AG09309 (cell line): ENCODE data around the gene DCAF8L1.
"Not testable (repeated sequence)": the region's sequence is repeated elsewhere in the genome, so short reads cannot be mapped to it uniquely, and the experiment has no call there.

Experiments
- DNase-seq: peaks from one replicate; pipeline ENCODE4 v3.0.0-alpha.2; 2010; ENCODE audit warnings: low read depth
- H3K4me3 ChIP-seq: 2 replicates; pipeline ENCODE4 v1.5.1; 2011; ENCODE audit warnings: mild to moderate bottlenecking, low read depth, low read length, moderate library complexity; ENCODE audit not compliant: control insufficient read depth
- TF ChIP-seq, protein P1 (sequence below): IDR thresholded peaks from 2 replicates; pipeline ENCODE4 v1.5.1; 2011; ENCODE audit warnings: mild to moderate bottlenecking, low read depth, low read length, inconsistent platforms; ENCODE audit not compliant: insufficient read depth, control insufficient read depth; ENCODE audit errors: missing control alignments

Gene DCAF8L1

DNA sequence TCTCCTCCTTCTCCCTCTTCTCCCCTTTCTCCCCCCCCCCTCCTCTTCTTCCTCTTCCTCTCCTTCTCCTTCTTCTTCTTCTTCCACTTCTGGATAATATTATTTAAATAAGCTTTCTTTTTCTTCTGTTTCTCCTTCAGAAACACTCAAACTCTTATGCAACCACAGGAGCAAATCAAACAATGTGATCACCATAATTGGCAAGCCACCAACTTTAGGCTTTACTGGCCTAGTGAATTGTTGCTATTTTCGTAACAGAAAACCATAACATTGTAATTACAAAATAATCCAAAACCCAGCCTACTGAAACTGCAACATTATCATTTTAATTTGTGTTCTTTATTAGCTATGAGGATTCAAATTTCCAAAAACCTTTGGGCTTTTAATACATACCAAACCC, 14.3 kb downstream of the DCAF8L1 start:
- no peak overlapping the region for H3K4me3 ChIP-seq
- no peak for DNase-seq
- TF ChIP-seq, protein P1, sequence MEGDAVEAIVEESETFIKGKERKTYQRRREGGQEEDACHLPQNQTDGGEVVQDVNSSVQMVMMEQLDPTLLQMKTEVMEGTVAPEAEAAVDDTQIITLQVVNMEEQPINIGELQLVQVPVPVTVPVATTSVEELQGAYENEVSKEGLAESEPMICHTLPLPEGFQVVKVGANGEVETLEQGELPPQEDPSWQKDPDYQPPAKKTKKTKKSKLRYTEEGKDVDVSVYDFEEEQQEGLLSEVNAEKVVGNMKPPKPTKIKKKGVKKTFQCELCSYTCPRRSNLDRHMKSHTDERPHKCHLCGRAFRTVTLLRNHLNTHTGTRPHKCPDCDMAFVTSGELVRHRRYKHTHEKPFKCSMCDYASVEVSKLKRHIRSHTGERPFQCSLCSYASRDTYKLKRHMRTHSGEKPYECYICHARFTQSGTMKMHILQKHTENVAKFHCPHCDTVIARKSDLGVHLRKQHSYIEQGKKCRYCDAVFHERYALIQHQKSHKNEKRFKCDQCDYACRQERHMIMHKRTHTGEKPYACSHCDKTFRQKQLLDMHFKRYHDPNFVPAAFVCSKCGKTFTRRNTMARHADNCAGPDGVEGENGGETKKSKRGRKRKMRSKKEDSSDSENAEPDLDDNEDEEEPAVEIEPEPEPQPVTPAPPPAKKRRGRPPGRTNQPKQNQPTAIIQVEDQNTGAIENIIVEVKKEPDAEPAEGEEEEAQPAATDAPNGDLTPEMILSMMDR = no peak

GRCh38 chrX:27966492-27966891, 14.8 kb downstream of the DCAF8L1 start:
- DNase-seq = no peak
- TF ChIP-seq, protein P1 = no peak
- H3K4me3 ChIP-seq = no peak overlapping the region

DNA sequence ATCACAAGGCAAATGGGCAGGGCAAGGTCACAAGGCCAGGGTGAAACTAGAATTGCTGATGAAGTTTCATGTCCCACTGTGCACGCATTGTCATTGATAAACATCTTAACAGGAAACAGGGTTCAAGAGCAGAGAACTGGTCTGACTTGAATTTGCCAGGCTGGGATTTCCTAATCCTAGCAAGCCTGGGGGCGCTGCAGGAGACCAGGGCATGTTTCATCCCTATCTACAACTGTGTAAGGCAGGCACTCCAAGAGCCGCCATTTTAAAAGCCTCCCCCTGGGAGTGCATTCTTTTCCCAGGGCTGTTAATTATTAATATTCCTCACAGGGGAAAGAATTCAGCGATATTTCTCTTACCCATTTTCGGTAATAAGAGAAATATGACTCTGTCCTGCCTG, 15.9 kb downstream of the DCAF8L1 start:
- not testable (repeated sequence) for DNase-seq, H3K4me3 ChIP-seq

DNA sequence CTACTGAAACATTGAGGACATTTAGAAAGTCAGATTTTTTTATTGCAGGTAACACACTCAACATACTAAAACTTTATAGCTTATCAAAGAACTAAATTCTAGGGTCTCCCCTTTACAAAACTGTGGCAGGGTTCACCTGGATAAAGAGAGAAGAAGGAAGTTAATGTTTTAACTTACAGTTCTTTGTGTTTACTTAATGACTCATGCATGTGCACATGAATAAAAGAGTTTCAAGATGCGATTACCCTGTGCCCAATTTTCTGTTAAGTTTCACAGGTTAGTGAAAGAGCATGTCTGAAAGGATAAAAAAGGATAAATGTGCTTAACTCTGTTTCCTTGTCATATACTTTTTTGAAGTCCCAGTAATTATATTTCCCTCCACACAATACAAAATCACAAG, 16.8 kb downstream of the DCAF8L1 start:
- DNase-seq = no peak
- TF ChIP-seq, protein P1 = no peak
- no peak overlapping the region for H3K4me3 ChIP-seq

GRCh38 chrX:27960410-27960809, 20.8 kb downstream of the DCAF8L1 start:
- DNase-seq = not testable (repeated sequence)

GRCh38 chrX:27953171-27953570, 28.1 kb downstream of the DCAF8L1 start:
- TF ChIP-seq, protein P1 = no peak

More at GRCh38 chrX:27960410-27960809, 20.8 kb downstream of the DCAF8L1 start:
- H3K4me3 ChIP-seq = not testable (repeated sequence)

DNA sequence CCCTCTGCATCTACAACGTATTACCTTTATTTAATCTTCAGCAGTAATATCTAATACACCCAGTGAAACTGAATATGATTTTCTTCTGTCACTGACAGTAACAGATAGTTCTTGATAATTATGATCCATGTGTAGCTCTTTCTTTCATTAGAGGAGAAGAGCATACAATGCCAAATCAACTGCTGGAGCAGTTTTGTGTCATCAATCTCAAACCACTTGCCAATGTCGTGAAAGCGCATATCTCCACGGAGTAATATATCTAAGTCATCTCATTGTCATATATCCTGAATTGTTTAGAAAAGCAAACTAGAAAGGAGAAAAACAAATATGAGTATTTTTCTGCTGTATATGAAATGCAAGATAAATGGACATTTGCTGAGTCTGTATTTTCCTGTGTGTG, 47.9 kb downstream of the DCAF8L1 start:
- DNase-seq = no peak
- TF ChIP-seq, protein P1 = no peak

More at GRCh38 chrX:27953171-27953570, 28.1 kb downstream of the DCAF8L1 start:
- no peak for DNase-seq
- H3K4me3 ChIP-seq = no peak overlapping the region

More for the DNA sequence above, 47.9 kb downstream of the DCAF8L1 start:
- H3K4me3 ChIP-seq = no peak overlapping the region
